Middle frontal gyrus (tissue), 1 donor: ENCODE data around the gene CCDC85B.

Experiments used
- DNase-seq: peaks from one replicate; pipeline ENCODE4 v3.0.0-alpha.2; 2015; ENCODE audit warnings: low spot score; ENCODE audit errors: extremely low spot score

CCDC85B gene

GRCh38 chr11:65903715-65904114 lies 13.2 kb downstream of the CCDC85B start:
- no peak for DNase-seq

GRCh38 chr11:65906602-65907001 lies 16.1 kb downstream of the CCDC85B start:
- DNase-seq, result no peak

- no peak for DNase-seq
Observed at GRCh38 chr11:65907878-65908277, 17.4 kb downstream of the CCDC85B start.

- no peak for DNase-seq
Observed at GRCh38 chr11:65911682-65912568, 21.5 kb downstream of the CCDC85B start.

GRCh38 chr11:65912845-65913244 lies 22.4 kb downstream of the CCDC85B start:
- no peak for DNase-seq

- no peak for DNase-seq
Observed at GRCh38 chr11:65915101-65915820, 24.8 kb downstream of the CCDC85B start.

GRCh38 chr11:65915821-65916251 lies 25.4 kb downstream of the CCDC85B start:
- DNase-seq, result no peak

GRCh38 chr11:65916391-65916790 lies 25.9 kb downstream of the CCDC85B start:
- DNase-seq, result no peak

GRCh38 chr11:65917077-65917433 lies 26.6 kb downstream of the CCDC85B start:
- DNase-seq, result no peak

- DNase-seq, result no peak
Observed at GRCh38 chr11:65917434-65918210, 27.1 kb downstream of the CCDC85B start.

- no peak for DNase-seq
Observed at GRCh38 chr11:65918211-65919140, 28.0 kb downstream of the CCDC85B start, which contains the start of gene C11orf68. Gene C11orf68 (minus strand): TSS chr11:65919062. CDS start chr11:65919031, 31 bp downstream.

GRCh38 chr11:65919141-65919572 lies 28.7 kb downstream of the CCDC85B start, which contains the start of gene DRAP1:
Gene DRAP1 (plus strand): TSS chr11:65919426. CDS start chr11:65919502, 76 bp downstream.
- peak; percentile 98 for DNase-seq

- no peak for DNase-seq
Observed at GRCh38 chr11:65919573-65920371, 29.3 kb downstream of the CCDC85B start.

GRCh38 chr11:65920372-65920802 lies 29.9 kb downstream of the CCDC85B start:
- no peak for DNase-seq

GRCh38 chr11:65921033-65921555 lies 30.6 kb downstream of the CCDC85B start:
- no peak for DNase-seq

- no peak for DNase-seq
Observed at GRCh38 chr11:65921876-65922275, 31.4 kb downstream of the CCDC85B start.

GRCh38 chr11:65922565-65922964 lies 32.1 kb downstream of the CCDC85B start:
- DNase-seq, result no peak

GRCh38 chr11:65925397-65925796 lies 34.9 kb downstream of the CCDC85B start:
- no peak for DNase-seq

- no peak for DNase-seq
Observed at GRCh38 chr11:65927904-65928397, 37.5 kb downstream of the CCDC85B start.
